ENCODE data around the gene IL6ST. TPM values are rescaled to one million over a fixed set of nuclear protein-coding genes. Genes with fewer than 3 reads are reported as not detected.
"Not testable (repeated sequence)": the region's sequence is repeated elsewhere in the genome, so short reads cannot be mapped to it uniquely, and the experiment has no call there.

The IL6ST gene
- total RNA-seq, 3 donors from 2014 or later, result 74.9 to 97.1 (median 79.1) TPM

- not testable (repeated sequence) for H3K36me3 Mint-ChIP-seq (ENCODE audit: insufficient read depth); H3K4me3 Mint-ChIP-seq; H3K27me3 Mint-ChIP-seq (ENCODE audit: low read depth); H3K9me3 Mint-ChIP-seq; DNase-seq; ATAC-seq
- peaks cover 41% of the 10 kb centered on the region for H3K4me1 Mint-ChIP-seq (ENCODE audit: low read depth)
Measured at GRCh38 chr5:56014701-56015100, 19.9 kb upstream of the IL6ST start.

- not testable (repeated sequence) for H3K36me3 Mint-ChIP-seq (ENCODE audit: insufficient read depth); H3K27me3 Mint-ChIP-seq (ENCODE audit: low read depth); H3K9me3 Mint-ChIP-seq; ATAC-seq; DNase-seq; H3K4me3 Mint-ChIP-seq
- peaks cover 36% of the 10 kb centered on the region for H3K4me1 Mint-ChIP-seq (ENCODE audit: low read depth)
Measured at GRCh38 chr5:56013939-56014338, 19.2 kb upstream of the IL6ST start.

GRCh38 chr5:56012281-56012963, 17.7 kb upstream of the IL6ST start:
- no peaks in the 10 kb centered on the region for H3K27me3 Mint-ChIP-seq (ENCODE audit: low read depth)
- H3K4me1 Mint-ChIP-seq (ENCODE audit: low read depth), result peaks cover 37% of the 10 kb centered on the region
- H3K36me3 Mint-ChIP-seq (ENCODE audit: insufficient read depth), result peaks cover 2% of the 10 kb centered on the region
- peak; percentile 10 for DNase-seq
- peak; percentile 66 to 68 for ATAC-seq
- H3K9me3 Mint-ChIP-seq, result peaks cover 6% of the 10 kb centered on the region
- H3K4me3 Mint-ChIP-seq, result peak overlapping the region; percentile 32

- peaks cover 37% of the 10 kb centered on the region for H3K4me1 Mint-ChIP-seq (ENCODE audit: low read depth)
- H3K27me3 Mint-ChIP-seq (ENCODE audit: low read depth), result no peaks in the 10 kb centered on the region
- H3K4me3 Mint-ChIP-seq, result peak overlapping the region; percentile 32
- peak; percentile 85 to 90 for ATAC-seq
- peaks cover 6% of the 10 kb centered on the region for H3K9me3 Mint-ChIP-seq
- no peak for DNase-seq
- peaks cover 2% of the 10 kb centered on the region for H3K36me3 Mint-ChIP-seq (ENCODE audit: insufficient read depth)
Measured at GRCh38 chr5:56011835-56012234, 17.1 kb upstream of the IL6ST start.

GRCh38 chr5:56010431-56010830, 15.7 kb upstream of the IL6ST start:
- Mint-ChIP-seq H3K4me1 (ENCODE audit: low read depth) (peaks cover 46% of the 10 kb centered on the region), H3K9me3 (no peaks in the 10 kb centered on the region), H3K36me3 (ENCODE audit: insufficient read depth) (no peaks in the 10 kb centered on the region), H3K27me3 (ENCODE audit: low read depth) (no peaks in the 10 kb centered on the region), H3K4me3 (no peak overlapping the region)
- ATAC-seq (no peak), DNase-seq (no peak)

GRCh38 chr5:56006600-56006999, 11.8 kb upstream of the IL6ST start:
- Mint-ChIP-seq H3K9me3 (peaks cover 6% of the 10 kb centered on the region), H3K36me3 (ENCODE audit: insufficient read depth) (no peaks in the 10 kb centered on the region), H3K27me3 (ENCODE audit: low read depth) (no peaks in the 10 kb centered on the region), H3K4me3 (no peak overlapping the region), H3K4me1 (ENCODE audit: low read depth) (peaks cover 37% of the 10 kb centered on the region)
- DNase-seq, result no peak
- ATAC-seq, result no peak

GRCh38 chr5:56006094-56006493, 11.3 kb upstream of the IL6ST start:
- no peak for DNase-seq
- Mint-ChIP-seq H3K36me3 (ENCODE audit: insufficient read depth) (no peaks in the 10 kb centered on the region), H3K9me3 (peaks cover 6% of the 10 kb centered on the region), H3K4me3 (no peak overlapping the region), H3K27me3 (ENCODE audit: low read depth) (no peaks in the 10 kb centered on the region), H3K4me1 (ENCODE audit: low read depth) (peaks cover 33% of the 10 kb centered on the region)
- ATAC-seq, result peak; percentile 55 to 62

GRCh38 chr5:56004874-56005273, 10.1 kb upstream of the IL6ST start:
- H3K4me1 Mint-ChIP-seq (ENCODE audit: low read depth), result peaks cover 26% of the 10 kb centered on the region
- peaks cover 6% of the 10 kb centered on the region for H3K9me3 Mint-ChIP-seq
- no peak for ATAC-seq
- no peak overlapping the region for H3K4me3 Mint-ChIP-seq
- H3K27me3 Mint-ChIP-seq (ENCODE audit: low read depth), result no peaks in the 10 kb centered on the region
- no peaks in the 10 kb centered on the region for H3K36me3 Mint-ChIP-seq (ENCODE audit: insufficient read depth)
- DNase-seq, result no peak

GRCh38 chr5:56003679-56004078, 8.9 kb upstream of the IL6ST start:
- H3K36me3 Mint-ChIP-seq (ENCODE audit: insufficient read depth), result no peaks in the 10 kb centered on the region
- H3K9me3 Mint-ChIP-seq, result peaks cover 6% of the 10 kb centered on the region
- no peaks in the 10 kb centered on the region for H3K27me3 Mint-ChIP-seq (ENCODE audit: low read depth)
- H3K4me3 Mint-ChIP-seq, result no peak overlapping the region
- DNase-seq, result no peak
- no peak for ATAC-seq
- peaks cover 22% of the 10 kb centered on the region for H3K4me1 Mint-ChIP-seq (ENCODE audit: low read depth)

GRCh38 chr5:56003179-56003578, 8.4 kb upstream of the IL6ST start:
- no peaks in the 10 kb centered on the region for H3K27me3 Mint-ChIP-seq (ENCODE audit: low read depth)

GRCh38 chr5:56002303-56002702, 7.5 kb upstream of the IL6ST start:
- Mint-ChIP-seq H3K36me3 (ENCODE audit: insufficient read depth) (no peaks in the 10 kb centered on the region), H3K27me3 (ENCODE audit: low read depth) (no peaks in the 10 kb centered on the region), H3K4me1 (ENCODE audit: low read depth) (peaks cover 32% of the 10 kb centered on the region), H3K4me3 (no peak overlapping the region), H3K9me3 (peaks cover 6% of the 10 kb centered on the region)
- DNase-seq, result no peak
- ATAC-seq, result no peak

More at GRCh38 chr5:56003179-56003578, 8.4 kb upstream of the IL6ST start:
- DNase-seq, result no peak
- Mint-ChIP-seq H3K4me3 (no peak overlapping the region), H3K9me3 (peaks cover 6% of the 10 kb centered on the region), H3K4me1 (ENCODE audit: low read depth) (peaks cover 26% of the 10 kb centered on the region), H3K36me3 (ENCODE audit: insufficient read depth) (no peaks in the 10 kb centered on the region)
- ATAC-seq, result no peak

GRCh38 chr5:56000221-56000620, 5.5 kb upstream of the IL6ST start:
- H3K27me3 Mint-ChIP-seq (ENCODE audit: low read depth); H3K4me3 Mint-ChIP-seq; H3K9me3 Mint-ChIP-seq; H3K36me3 Mint-ChIP-seq (ENCODE audit: insufficient read depth); DNase-seq; ATAC-seq: not testable (repeated sequence)
- H3K4me1 Mint-ChIP-seq (ENCODE audit: low read depth), result peaks cover 31% of the 10 kb centered on the region

- Mint-ChIP-seq H3K27me3 (ENCODE audit: low read depth) (no peaks in the 10 kb centered on the region), H3K9me3 (peaks cover 6% of the 10 kb centered on the region)
- no peak for ATAC-seq
Measured at GRCh38 chr5:55998966-55999365, 4.2 kb upstream of the IL6ST start.

GRCh38 chr5:55997742-55998351, 3.1 kb upstream of the IL6ST start:
- Mint-ChIP-seq H3K4me1 (ENCODE audit: low read depth) (peaks cover 27% of the 10 kb centered on the region), H3K27me3 (ENCODE audit: low read depth) (no peaks in the 10 kb centered on the region), H3K36me3 (ENCODE audit: insufficient read depth) (peaks cover 2% of the 10 kb centered on the region), H3K9me3 (peaks cover 6% of the 10 kb centered on the region), H3K4me3 (no peak overlapping the region)
- peak; percentile 12 to 20 for ATAC-seq
- no peak for DNase-seq

More at GRCh38 chr5:55998966-55999365, 4.2 kb upstream of the IL6ST start:
- H3K4me1 Mint-ChIP-seq (ENCODE audit: low read depth), result peaks cover 24% of the 10 kb centered on the region
- H3K4me3 Mint-ChIP-seq, result no peak overlapping the region
- no peaks in the 10 kb centered on the region for H3K36me3 Mint-ChIP-seq (ENCODE audit: insufficient read depth)
- no peak for DNase-seq
